Stimulated activated CD8-positive, alpha-beta memory T cell treated with anti-CD3 and anti-CD28 coated beads, Interleukin-7, amount 100 ng/mL, for 48 hours (primary cell): Measurements from ENCODE around the gene TACR2.

Source experiments
- DNase-seq, 2 donors: peaks; one replicate each; pipeline ENCODE4 v3.0.0-alpha.2; 2020; ENCODE audit warnings: low read depth in 1 of 2; ENCODE audit errors: extremely low read depth in 1 of 2

TACR2 gene

GRCh38 chr10:69421611-69422308 lies 5.0 kb upstream of the TACR2 start:
- DNase-seq, result no peak

GRCh38 chr10:69419744-69420126 lies 3.0 kb upstream of the TACR2 start:
- no peak for DNase-seq

- DNase-seq, result no peak
Measured at GRCh38 chr10:69419096-69419743, 2.5 kb upstream of the TACR2 start.

GRCh38 chr10:69418052-69418752 lies 1.5 kb upstream of the TACR2 start:
- no peak for DNase-seq

- DNase-seq, result no peak
Measured at GRCh38 chr10:69417542-69417941, 824 bp upstream of the TACR2 start.

- no peak for DNase-seq
Measured at GRCh38 chr10:69415951-69416350, 767 bp downstream of the TACR2 start.

GRCh38 chr10:69415049-69415448 lies 1.7 kb downstream of the TACR2 start:
- no peak for DNase-seq

GRCh38 chr10:69414036-69415018 lies 2.4 kb downstream of the TACR2 start:
- no peak for DNase-seq

- no peak for DNase-seq
Measured at GRCh38 chr10:69413221-69413865, 3.4 kb downstream of the TACR2 start.

- no peak for DNase-seq
Measured at GRCh38 chr10:69412232-69412790, 4.4 kb downstream of the TACR2 start.

GRCh38 chr10:69411476-69411875 lies 5.2 kb downstream of the TACR2 start:
- DNase-seq, result no peak

- no peak for DNase-seq
Measured at GRCh38 chr10:69410487-69410886, 6.2 kb downstream of the TACR2 start.

GRCh38 chr10:69409968-69410367 lies 6.8 kb downstream of the TACR2 start:
- DNase-seq, result no peak

- no peak for DNase-seq
Measured at GRCh38 chr10:69409176-69409495, 7.6 kb downstream of the TACR2 start.

GRCh38 chr10:69408318-69409175 lies 8.2 kb downstream of the TACR2 start:
- peak; percentile 78 to 80 for DNase-seq

GRCh38 chr10:69407621-69408301 lies 9.0 kb downstream of the TACR2 start:
- DNase-seq, result peak in 1 of 2 donors; percentile 12

GRCh38 chr10:69406816-69407580 lies 9.7 kb downstream of the TACR2 start:
- no peak for DNase-seq

- no peak for DNase-seq
Measured at GRCh38 chr10:69406302-69406811, 10.4 kb downstream of the TACR2 start.
